WTC11 (cell line): Measurements from ENCODE around the gene KCNN1. TPM values are rescaled to one million over a fixed set of nuclear protein-coding genes. Genes with fewer than 3 reads are reported as not detected.
"Not testable (repeated sequence)": the region's sequence is repeated elsewhere in the genome, so short reads cannot be mapped to it uniquely, and the experiment has no call there.

Experiments used
- ATAC-seq: fragments of 200-7000 bp; cut with Tn5 transposase; 2 replicates; pipeline ENCODE4 v1.10.0; 2021; ENCODE audit warnings: mild to moderate bottlenecking, moderate library complexity
- CTCF ChIA-PET: fragments of 300-600 bp; sonication (Branson Sonifier 250); formaldehyde crosslinking; loops from one replicate; lab custom pipeline; 2021; ENCODE audit warnings: antibody characterized with exemption; lab: Charles Lee
- POLR2A ChIA-PET: fragments of 350-600 bp; sonication (Branson Sonifier 250); formaldehyde crosslinking; loops from one replicate; lab custom pipeline; 2021; ENCODE audit warnings: antibody characterized with exemption; lab: Charles Lee
- DNase-seq: peaks from one replicate; pipeline ENCODE4 v3.0.0; 2021; ENCODE audit warnings: low spot score
- H3K27ac Mint-ChIP-seq: 2 replicates; pipeline ENCODE4 v1.8.0; 2021; ENCODE audit warnings: mixed read lengths
- H3K27me3 Mint-ChIP-seq: 2 replicates; pipeline ENCODE4 v1.8.0; 2021; ENCODE audit warnings: low read depth, mild to moderate bottlenecking, moderate library complexity, mixed read lengths
- H3K36me3 Mint-ChIP-seq: 2 replicates; pipeline ENCODE4 v1.8.0; 2021; ENCODE audit warnings: mixed read lengths
- H3K4me1 Mint-ChIP-seq: 2 replicates; pipeline ENCODE4 v1.8.0; 2022; ENCODE audit warnings: mixed read lengths
- H3K4me3 Mint-ChIP-seq: 2 replicates; pipeline ENCODE4 v1.8.0; 2021; ENCODE audit warnings: mild to moderate bottlenecking, moderate library complexity, mixed read lengths
- H3K9me3 Mint-ChIP-seq: 2 replicates; pipeline ENCODE4 v1.8.0; 2021; ENCODE audit warnings: mixed read lengths
- ARID4B ChIP-seq: sonication (generic); formaldehyde crosslinking; IDR thresholded peaks from 2 replicates; pipeline ENCODE4 v1.8.0; 2023; ENCODE audit warnings: missing genetic modification reagents, mild to moderate bottlenecking, borderline replicate concordance
- ATF1 ChIP-seq: sonication (generic); formaldehyde crosslinking; IDR thresholded peaks from 2 replicates; pipeline ENCODE4 v1.8.1; 2023; ENCODE audit warnings: mild to moderate bottlenecking, moderate library complexity, missing genetic modification reagents
- ATF6 ChIP-seq: sonication (generic); formaldehyde crosslinking; IDR thresholded peaks from 2 replicates; pipeline ENCODE4 v1.8.1; 2023; ENCODE audit warnings: mild to moderate bottlenecking, missing genetic modification reagents
- FOXP1 ChIP-seq: sonication (generic); formaldehyde crosslinking; IDR thresholded peaks from 2 replicates; pipeline ENCODE4 v1.8.0; 2022; ENCODE audit warnings: missing genetic modification reagents, mild to moderate bottlenecking, moderate library complexity, borderline replicate concordance
- JAZF1 ChIP-seq: fragments of 250-450 bp; sonication (Bioruptor Pico); IDR thresholded peaks from 2 replicates; pipeline ENCODE4 v1.9.0; 2021; ENCODE audit warnings: moderate library complexity, mild to moderate bottlenecking, inconsistent platforms
- JUN ChIP-seq: sonication (generic); formaldehyde crosslinking; IDR thresholded peaks from 2 replicates; pipeline ENCODE4 v1.8.0; 2023; ENCODE audit warnings: mild to moderate bottlenecking, missing genetic modification reagents
- NFYB ChIP-seq: sonication (generic); formaldehyde crosslinking; conservative IDR thresholded peaks from 2 replicates; pipeline ENCODE4 v1.8.0; 2022; ENCODE audit warnings: low read depth, missing genetic modification reagents
- OVOL2 ChIP-seq: fragments of 250-450 bp; sonication (Bioruptor Pico); IDR thresholded peaks from 2 replicates; pipeline ENCODE4 v1.9.0; 2021; ENCODE audit warnings: mild to moderate bottlenecking, borderline replicate concordance
- RELA ChIP-seq: sonication (generic); formaldehyde crosslinking; IDR thresholded peaks from 2 replicates; pipeline ENCODE4 v1.8.1; 2022; ENCODE audit warnings: missing genetic modification reagents, mild to moderate bottlenecking, borderline replicate concordance
- TCF7 ChIP-seq: sonication (generic); formaldehyde crosslinking; IDR thresholded peaks from 2 replicates; pipeline ENCODE4 v1.8.0; 2022; ENCODE audit warnings: mild to moderate bottlenecking, low read depth, missing genetic modification reagents, moderate library complexity
- USF1 ChIP-seq: sonication (generic); formaldehyde crosslinking; IDR thresholded peaks from 2 replicates; pipeline ENCODE4 v1.8.0; 2022; ENCODE audit warnings: mild to moderate bottlenecking, missing genetic modification reagents
- ZBTB43 ChIP-seq: sonication (generic); formaldehyde crosslinking; IDR thresholded peaks from 2 replicates; pipeline ENCODE4 v1.8.1; 2023; ENCODE audit warnings: mild to moderate bottlenecking, missing genetic modification reagents
- ZNF121 ChIP-seq: sonication (generic); formaldehyde crosslinking; IDR thresholded peaks from 2 replicates; pipeline ENCODE4 v1.8.0; 2023; ENCODE audit warnings: missing genetic modification reagents
- ZNF138 ChIP-seq: sonication (generic); formaldehyde crosslinking; conservative IDR thresholded peaks from 2 replicates; pipeline ENCODE4 v1.8.1; 2022; ENCODE audit warnings: mild to moderate bottlenecking, moderate library complexity, missing genetic modification reagents
- ZNF219 ChIP-seq: sonication (generic); formaldehyde crosslinking; IDR thresholded peaks from 2 replicates; pipeline ENCODE4 v1.8.0; 2023; ENCODE audit warnings: missing genetic modification reagents, mild to moderate bottlenecking, borderline replicate concordance
- ZNF281 ChIP-seq: sonication (generic); formaldehyde crosslinking; IDR thresholded peaks from 2 replicates; pipeline ENCODE4 v1.8.0; 2023; ENCODE audit warnings: mild to moderate bottlenecking, missing genetic modification reagents
- ZNF416 ChIP-seq: fragments of 250-450 bp; sonication (Bioruptor Pico); IDR thresholded peaks from 2 replicates; pipeline ENCODE4 v1.9.0; 2021; ENCODE audit warnings: mild to moderate bottlenecking, inconsistent platforms
- total RNA-seq: library from RNA; stranded (reverse); gene quantifications from 3 replicates; pipeline ENCODE4 v1.2.3, GENCODE V29; 2021

KCNN1 gene
- total RNA-seq, 1 experiment from 2014 or later: 15.3 TPM

GRCh38 chr19:17985037-17985818 lies 18.3 kb downstream of the KCNN1 start:
- H3K27ac Mint-ChIP-seq: peak overlapping the region; percentile 53; the same call in 1 of the 2 replicates
- H3K36me3 Mint-ChIP-seq: no peaks in the 10 kb centered on the region
- DNase-seq (no peak), ATAC-seq (peak; percentile 53; the same call in 1 of the 2 replicates)
- H3K4me3 Mint-ChIP-seq: no peak overlapping the region
- CTCF ChIA-PET: interaction anchor here (0.7 to 1.0 kb wide), 3 partner anchors 38 to 53 kb away, joined by 3 to 5 read pairs (median 3); partner anchors contain the start of gene CCDC124
- POLR2A ChIA-PET: interaction anchor here (0.6 kb wide), 1 partner anchor 81 kb away, joined by 3 read pairs; no protein-coding TSS in a partner anchor
- TF ChIP-seq TCF7 (0 out of 2 replicates have a peak, but pooled peaks have one; percentile 33), ZBTB43 (CRISPR knock-in tag) (no peak), NFYB (no peak)
- no peaks in the 10 kb centered on the region for H3K27me3 Mint-ChIP-seq
- H3K9me3 Mint-ChIP-seq: no peaks in the 10 kb centered on the region
- H3K4me1 Mint-ChIP-seq: peaks cover 5% of the 10 kb centered on the region

- CTCF ChIA-PET: interaction anchor here (0.6 kb wide), 1 partner anchor 905 kb away, joined by 4 read pairs; no protein-coding TSS in a partner anchor
- H3K4me1 Mint-ChIP-seq, H3K9me3 Mint-ChIP-seq, H3K4me3 Mint-ChIP-seq, H3K36me3 Mint-ChIP-seq, ATAC-seq, H3K27ac Mint-ChIP-seq, POLR2A ChIA-PET, H3K27me3 Mint-ChIP-seq, DNase-seq: not testable (repeated sequence)
- TF ChIP-seq ZNF121 (CRISPR knock-in tag): peak; percentile 68
These were observed 19.7 kb downstream of the KCNN1 start for GRCh38 chr19:17986569-17986968.

GRCh38 chr19:17988161-17988560 lies 21.3 kb downstream of the KCNN1 start:
- ATAC-seq: no peak
- ChIA-PET POLR2A (interaction anchor here (0.5 to 0.6 kb wide), 2 partner anchors 143 to 211 kb away, joined by 5 to 8 read pairs; no protein-coding TSS in a partner anchor), CTCF (interaction anchor here (0.6 to 1.2 kb wide), 4 partner anchors 10 to 458 kb away, joined by 3 to 4 read pairs (median 4); no protein-coding TSS in a partner anchor)
- TF ChIP-seq ATF6 (CRISPR knock-in tag) (no peak), ZNF138 (CRISPR knock-in tag) (no peak), ZNF416 (CRISPR knock-in tag) (no peak), ZBTB43 (CRISPR knock-in tag) (no peak), NFYB (no peak), ZNF281 (no peak), JUN (CRISPR knock-in tag) (no peak), OVOL2 (CRISPR knock-in tag) (no peak), RELA (CRISPR knock-in tag) (no peak), FOXP1 (CRISPR knock-in tag) (no peak), ZNF219 (CRISPR knock-in tag) (no peak), ARID4B (CRISPR knock-in tag) (no peak), JAZF1 (CRISPR knock-in tag) (no peak), ATF1 (CRISPR knock-in tag) (no peak), USF1 (CRISPR knock-in tag) (no peak)

More at GRCh38 chr19:17988161-17988560, 21.3 kb downstream of the KCNN1 start:
- Mint-ChIP-seq H3K27ac (no peak overlapping the region), H3K4me1 (peaks cover 5% of the 10 kb centered on the region), H3K4me3 (no peak overlapping the region), H3K27me3 (no peaks in the 10 kb centered on the region), H3K36me3 (no peaks in the 10 kb centered on the region), H3K9me3 (no peaks in the 10 kb centered on the region)
- DNase-seq: no peak
